Measurements from ENCODE around the gene SLN.

Gene SLN

GRCh38 chr11:107719557-107720302, 7.9 kb upstream of the SLN start:
- no peak for DNase-seq (ENCODE audit: low read depth)

- DNase-seq (ENCODE audit: low read depth), result no peak
Observed at GRCh38 chr11:107719073-107719472, 7.2 kb upstream of the SLN start.

- DNase-seq (ENCODE audit: low read depth), result no peak
Observed at GRCh38 chr11:107716884-107717532, 5.2 kb upstream of the SLN start.

GRCh38 chr11:107713009-107713408, 1.2 kb upstream of the SLN start:
- no peak for DNase-seq (ENCODE audit: low read depth)

GRCh38 chr11:107710301-107710700, 1.6 kb downstream of the SLN start:
- DNase-seq (ENCODE audit: low read depth), result no peak

- no peak for DNase-seq (ENCODE audit: low read depth)
Observed at GRCh38 chr11:107708792-107709191, 3.1 kb downstream of the SLN start.

- DNase-seq (ENCODE audit: low read depth), result no peak
Observed at GRCh38 chr11:107707807-107708206, 4.0 kb downstream of the SLN start.

- no peak for DNase-seq (ENCODE audit: low read depth)
Observed at GRCh38 chr11:107707215-107707671, 4.6 kb downstream of the SLN start.

- DNase-seq (ENCODE audit: low read depth), result no peak
Observed at GRCh38 chr11:107706531-107706930, 5.3 kb downstream of the SLN start.

- DNase-seq (ENCODE audit: low read depth), result no peak
Observed at GRCh38 chr11:107705027-107705426, 6.8 kb downstream of the SLN start.

GRCh38 chr11:107704451-107704850, 7.4 kb downstream of the SLN start:
- no peak for DNase-seq (ENCODE audit: low read depth)

GRCh38 chr11:107702723-107703122, 9.1 kb downstream of the SLN start:
- DNase-seq (ENCODE audit: low read depth), result no peak

- no peak for DNase-seq (ENCODE audit: low read depth)
Observed at GRCh38 chr11:107702109-107702660, 9.7 kb downstream of the SLN start.

- DNase-seq (ENCODE audit: low read depth), result no peak
Observed at GRCh38 chr11:107699371-107700285, 12.2 kb downstream of the SLN start.

GRCh38 chr11:107697291-107697690, 14.6 kb downstream of the SLN start:
- DNase-seq (ENCODE audit: low read depth), result no peak

- DNase-seq (ENCODE audit: low read depth), result no peak
Observed at GRCh38 chr11:107696140-107696539, 15.7 kb downstream of the SLN start.

GRCh38 chr11:107695446-107695845, 16.4 kb downstream of the SLN start:
- DNase-seq (ENCODE audit: low read depth), result no peak

- DNase-seq (ENCODE audit: low read depth), result no peak
Observed at GRCh38 chr11:107691000-107691750, 20.7 kb downstream of the SLN start.

- DNase-seq (ENCODE audit: low read depth), result peak; percentile 10
Observed at GRCh38 chr11:107689317-107690202, 22.3 kb downstream of the SLN start.

- no peak for DNase-seq (ENCODE audit: low read depth)
Observed at GRCh38 chr11:107688322-107688918, 23.4 kb downstream of the SLN start.

All from stimulated activated CD8-positive, alpha-beta memory T cell treated with anti-CD3 and anti-CD28 coated beads, Interleukin-15, amount 100 ng/mL, for 24 hours (primary cell).